ENCODE results near the gene PCDHGA1. TPM values are rescaled to one million over a fixed set of nuclear protein-coding genes. Genes with fewer than 3 reads are reported as not detected.
A peak's percentile ranks its signal among the peaks of the same experiment; 100 is the strongest.
"Not testable (repeated sequence)": the region's sequence is repeated elsewhere in the genome, so short reads cannot be mapped to it uniquely, and the experiment has no call there.

The PCDHGA1 gene
- total and polyA plus RNA-seq, 7 donors: 0.27 to 2.1 (median 0.59) TPM

GRCh38 chr5:141371572-141372475, 41.5 kb downstream of the PCDHGA1 start:
- Histone ChIP-seq H3K4me3 (no peak overlapping the region), H3K9me3 (peaks cover 11% of the 10 kb centered on the region), H3K36me3 (ENCODE audit: insufficient read depth in 1 of 2, low read depth in 1 of 2) (no peaks in the 10 kb centered on the region), H3K27me3 (ENCODE audit: insufficient read depth in 3 of 3, low read length in 2 of 3) (peaks cover 0 to 52% (median 17%) of the 10 kb centered on the region in 3 donors), H3K4me1 (no peaks in the 10 kb centered on the region), H3K27ac (no peak overlapping the region)
- TF ChIP-seq CTCF (IDR thresholded peaks at IDR 0.05): no peak
- 38 to 42% (median 39%) methylated on average over 69 of the region's 69 CpGs for WGBS, 3 donors
- intact Hi-C loops (cut with DNase I): no loop called here
- DNase-seq (no peak), ATAC-seq (no peak)

GRCh38 chr5:141373673-141374317, 43.5 kb downstream of the PCDHGA1 start, which contains the start of gene PCDHGA6:
PCDHGA6 (plus strand) TSS chr5:141373891; CDS start chr5:141374084, 193 bp downstream.
- ATAC-seq (peak in 3 of 4 donors; percentile 64 to 72 (median 68)), DNase-seq (no peak)
- no peak within 1 kb of the TSS for H3K27ac ChIP-seq
- H3K36me3 ChIP-seq (ENCODE audit: insufficient read depth in 1 of 2, low read depth in 1 of 2): no peaks in the 10 kb centered on the region
- intact Hi-C loops (cut with DNase I): no loop called here
- WGBS, 3 donors: 17 to 18% (median 17%) methylated on average over 27 of the region's 27 CpGs
- peak within 1 kb of the TSS; percentile 52 for H3K4me3 ChIP-seq
- no peaks in the 10 kb centered on the region for H3K4me1 ChIP-seq
- peak; percentile 36 for TF ChIP-seq CTCF (IDR thresholded peaks at IDR 0.05)
- H3K9me3 ChIP-seq: peaks cover 16% of the 10 kb centered on the region
- peaks cover 0 to 46% (median 17%) of the 10 kb centered on the region in 3 donors for H3K27me3 ChIP-seq (ENCODE audit: insufficient read depth in 3 of 3, low read length in 2 of 3)

GRCh38 chr5:141374627-141375026, 44.3 kb downstream of the PCDHGA1 start:
- ATAC-seq: no peak
- no peak for DNase-seq
- Histone ChIP-seq H3K27ac (no peak overlapping the region), H3K36me3 (ENCODE audit: insufficient read depth in 1 of 2, low read depth in 1 of 2) (no peaks in the 10 kb centered on the region), H3K9me3 (peaks cover 16% of the 10 kb centered on the region), H3K4me3 (peak overlapping the region; percentile 52), H3K4me1 (no peaks in the 10 kb centered on the region), H3K27me3 (ENCODE audit: insufficient read depth in 3 of 3, low read length in 2 of 3) (peaks cover 0 to 42% (median 17%) of the 10 kb centered on the region in 3 donors)
- WGBS, 3 donors: 55 to 68% (median 60%) methylated on average over 14 of the region's 14 CpGs
- TF ChIP-seq CTCF (IDR thresholded peaks at IDR 0.05): no peak
- intact Hi-C loops (cut with DNase I): no loop called here

GRCh38 chr5:141375444-141376155, 45.3 kb downstream of the PCDHGA1 start:
- ATAC-seq; H3K36me3 ChIP-seq (ENCODE audit: insufficient read depth in 1 of 2, low read depth in 1 of 2); H3K27ac ChIP-seq; H3K4me3 ChIP-seq; DNase-seq; H3K4me1 ChIP-seq; intact Hi-C loops (cut with DNase I): not testable (repeated sequence)
- 45 to 60% (median 55%) methylated on average over 28 to 42 of the region's 48 CpGs for WGBS, 3 donors
- Histone ChIP-seq H3K27me3 (ENCODE audit: insufficient read depth in 3 of 3, low read length in 2 of 3) (peaks cover 0 to 36% (median 14%) of the 10 kb centered on the region in 3 donors), H3K9me3 (peaks cover 16% of the 10 kb centered on the region)

Data from psoas muscle (tissue), 8 donors.